ENCODE measurements around the gene FARS2. TPM values are rescaled to one million over a fixed set of nuclear protein-coding genes. Genes with fewer than 3 reads are reported as not detected.

The FARS2 gene
- total and polyA plus RNA-seq, 9 of the 15 experiments (the other 6 are each of a cell fraction or from before 2014, with no cell fraction given) = 16.5 to 62.2 (median 27.0) TPM

DNA sequence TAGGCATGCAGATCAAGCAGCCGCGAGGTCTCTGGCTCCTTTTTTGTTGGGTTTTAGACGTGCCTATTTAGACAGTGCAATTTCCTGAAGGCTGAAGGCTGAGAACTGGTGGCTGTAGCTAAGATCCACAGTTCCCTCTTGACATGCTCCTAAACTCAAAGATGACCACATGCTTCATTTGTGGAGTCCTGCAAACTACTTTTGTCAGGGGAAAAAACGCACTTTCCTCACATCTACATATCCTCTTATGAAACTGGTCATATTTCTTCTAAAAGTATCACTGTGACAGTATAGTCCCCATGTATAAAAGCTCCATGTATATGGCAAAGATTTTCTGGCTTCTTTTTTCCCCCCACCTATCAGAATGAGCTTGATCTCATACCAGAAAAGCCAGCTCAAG lies 31.2 kb upstream of the FARS2 start:
- Histone ChIP-seq H3K36me3 (ENCODE audit: control insufficient read depth, insufficient read depth, low read length) (peaks cover 26% of the 10 kb centered on the region; the same call in 2 of the 3 replicates), H3K4me1 (replicated peaks in 1 of 2; ENCODE audit: control insufficient read depth in 2 of 2, insufficient read depth in 2 of 2, low read length in 2 of 2) (peaks cover 0 to 16% of the 10 kb centered on the region in 2 experiments; a peak in 2 of 5 replicates), H2AFZ (ENCODE audit: low read depth, low read length) (no peak overlapping the region), H3K9me1 (ENCODE audit: control insufficient read depth, insufficient read depth, low read length) (no peaks in the 10 kb centered on the region), H3K4me3 (no peak overlapping the region), H3K9me3 (replicated peaks; ENCODE audit: control insufficient read depth, insufficient read depth, low read depth, low read length) (no peaks in the 10 kb centered on the region), H3K27ac (ENCODE audit: extremely low read depth, low read depth, low read length) (peak overlapping the region; percentile 35; the same call in 2 of the 3 replicates), H4K20me1 (replicated peaks; ENCODE audit: control insufficient read depth, insufficient read depth, low read length) (no peaks in the 10 kb centered on the region), H3K27me3 (ENCODE audit: control insufficient read depth in 2 of 2, insufficient read depth in 2 of 2, low read length in 2 of 2) (no peaks in the 10 kb centered on the region), H3K4me2 (ENCODE audit: insufficient read depth, low read length) (no peak overlapping the region), H3K9ac (ENCODE audit: insufficient read depth in 1 of 2, low read depth in 2 of 2, low read length in 2 of 2) (no peak overlapping the region), H3K79me2 (ENCODE audit: control insufficient read depth, insufficient read depth, low read length) (peaks cover 5% of the 10 kb centered on the region; the same call in 1 of the 3 replicates)
- in situ Hi-C loops (cut with MboI) (no loop called here), intact Hi-C loops (cut with micrococcal nuclease) (loop anchor here (2.0 kb wide), 1 partner anchor 31 kb away; the partner anchor contains the start of genes FARS2 and LYRM4)
- BruUV-seq (replicated peaks) = no TSS peak
- TF ChIP-seq JUND (IDR thresholded peaks at IDR 0.05; ENCODE audit: borderline replicate concordance, low read depth, low read length) (no peak), JUND (tag; IDR thresholded peaks at IDR 0.05; ENCODE audit: borderline replicate concordance, low read depth, low read length) (no peak), SMARCA4 (IDR thresholded peaks at IDR 0.05) (no peak), ZFP36 (IDR thresholded peaks at IDR 0.05; ENCODE audit: low read depth, low read length, partially characterized antibody) (no peak), PCBP1 (IDR thresholded peaks at IDR 0.05; ENCODE audit: low read depth, low read length, poor library complexity, severe bottlenecking) (no peak)
- TF ChIP-seq, protein P1, sequence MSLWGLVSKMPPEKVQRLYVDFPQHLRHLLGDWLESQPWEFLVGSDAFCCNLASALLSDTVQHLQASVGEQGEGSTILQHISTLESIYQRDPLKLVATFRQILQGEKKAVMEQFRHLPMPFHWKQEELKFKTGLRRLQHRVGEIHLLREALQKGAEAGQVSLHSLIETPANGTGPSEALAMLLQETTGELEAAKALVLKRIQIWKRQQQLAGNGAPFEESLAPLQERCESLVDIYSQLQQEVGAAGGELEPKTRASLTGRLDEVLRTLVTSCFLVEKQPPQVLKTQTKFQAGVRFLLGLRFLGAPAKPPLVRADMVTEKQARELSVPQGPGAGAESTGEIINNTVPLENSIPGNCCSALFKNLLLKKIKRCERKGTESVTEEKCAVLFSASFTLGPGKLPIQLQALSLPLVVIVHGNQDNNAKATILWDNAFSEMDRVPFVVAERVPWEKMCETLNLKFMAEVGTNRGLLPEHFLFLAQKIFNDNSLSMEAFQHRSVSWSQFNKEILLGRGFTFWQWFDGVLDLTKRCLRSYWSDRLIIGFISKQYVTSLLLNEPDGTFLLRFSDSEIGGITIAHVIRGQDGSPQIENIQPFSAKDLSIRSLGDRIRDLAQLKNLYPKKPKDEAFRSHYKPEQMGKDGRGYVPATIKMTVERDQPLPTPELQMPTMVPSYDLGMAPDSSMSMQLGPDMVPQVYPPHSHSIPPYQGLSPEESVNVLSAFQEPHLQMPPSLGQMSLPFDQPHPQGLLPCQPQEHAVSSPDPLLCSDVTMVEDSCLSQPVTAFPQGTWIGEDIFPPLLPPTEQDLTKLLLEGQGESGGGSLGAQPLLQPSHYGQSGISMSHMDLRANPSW (CRISPR knock-in tag; IDR thresholded peaks at IDR 0.05) = no peak
- FAIRE-seq (peak; percentile 51), DNase-seq (ENCODE audit: extremely low read depth in 1 of 4, low spot score in 3 of 4) (no peak), ATAC-seq (no peak)
- ChIA-PET CTCF (ENCODE audit: low intra/inter-chr PET ratio) (no interaction called here), POLR2A (interaction anchor here (0.6 to 1.7 kb wide), 9 partner anchors 10 to 300 kb away, joined by 3 to 6 read pairs (median 3); no protein-coding TSS in a partner anchor)
- 79% methylated on average over 4 of the region's 4 CpGs for WGBS (ENCODE audit: insufficient coverage, low coverage, missing lambda C conversion rate)
